ENCODE results near the gene TGFBR3.
A peak's percentile ranks its signal among the peaks of the same experiment; 100 is the strongest.

TGFBR3 gene

DNA sequence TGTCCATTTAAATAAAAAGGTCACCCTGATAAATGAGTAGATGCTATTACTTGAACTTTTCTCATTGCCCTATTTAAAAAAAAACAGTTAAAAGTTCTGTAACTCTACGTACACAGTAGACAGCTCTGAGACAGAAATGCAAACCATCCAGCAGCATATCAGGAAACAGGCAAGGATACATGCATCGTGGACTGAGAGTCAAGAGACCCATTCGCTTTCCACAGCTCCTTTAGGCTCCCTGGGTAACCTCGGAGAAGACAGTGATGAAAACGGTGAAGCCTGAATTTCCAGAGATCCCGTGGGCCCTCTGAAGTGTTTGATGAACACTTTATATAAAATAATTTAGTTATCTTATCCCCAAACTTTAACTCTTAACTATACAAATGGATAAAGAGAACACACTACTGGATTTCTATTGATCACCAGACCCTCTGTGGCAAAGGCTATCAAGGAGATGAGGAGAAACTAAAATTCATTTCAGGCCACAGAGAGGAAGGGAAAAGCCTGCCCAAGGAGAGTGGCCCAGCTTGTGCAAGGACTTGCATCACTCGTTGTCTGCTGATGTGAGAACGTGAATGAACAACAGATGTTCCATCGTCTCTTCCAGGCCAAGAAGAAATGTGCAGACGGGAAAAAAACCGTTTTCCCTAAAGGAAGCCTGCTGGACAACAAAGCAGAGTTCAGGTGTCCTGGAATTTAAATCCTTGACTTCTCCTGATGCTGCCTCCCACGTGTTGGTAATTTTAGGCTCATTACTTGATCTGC lies 131.0 kb downstream of the TGFBR3 start:
- no peak overlapping the region for H2BK12ac ChIP-seq (ENCODE audit: low read length)
- H3K79me1 ChIP-seq (ENCODE audit: low read length) = peaks cover 1% of the 10 kb centered on the region
- H3K36me3 ChIP-seq (ENCODE audit: control insufficient read depth in 1 of 2, insufficient read depth in 2 of 2, low read length in 2 of 2) = peaks cover 0 to 2% of the 10 kb centered on the region in 2 experiments
- WGBS (ENCODE audit: extremely low coverage, insufficient coverage, insufficient read length) = no CpG with 5 or more reads among the region's 12 CpGs
- H4K91ac ChIP-seq (ENCODE audit: low read depth, low read length) = no peak overlapping the region
- H3K4me2 ChIP-seq (ENCODE audit: low read length) = no peak overlapping the region
- no peak overlapping the region for H2AFZ ChIP-seq (ENCODE audit: insufficient read depth, low read length, poor library complexity)
- H3K9me3 ChIP-seq (ENCODE audit: insufficient read depth, low read depth, low read length) = no peaks in the 10 kb centered on the region
- no peak for DNase-seq
- H2AK5ac ChIP-seq (ENCODE audit: low read length) = no peak overlapping the region
- no peak overlapping the region for H3K14ac ChIP-seq (ENCODE audit: low read length)
- H4K8ac ChIP-seq (ENCODE audit: low read depth, low read length) = no peak overlapping the region
- H3K23ac ChIP-seq (ENCODE audit: low read length) = no peak overlapping the region
- H4K12ac ChIP-seq (ENCODE audit: low read depth, low read length) = no peak overlapping the region
- no peak overlapping the region for H3K18ac ChIP-seq (ENCODE audit: low read length)
- no peaks in the 10 kb centered on the region for H3K79me2 ChIP-seq (ENCODE audit: control insufficient read depth, insufficient read depth, low read length, poor library complexity)
- H2BK120ac ChIP-seq (ENCODE audit: insufficient read depth, low read length, poor library complexity) = no peak overlapping the region
- no peak overlapping the region for H3K4ac ChIP-seq (ENCODE audit: low read depth, low read length)
- H3K27ac ChIP-seq (ENCODE audit: low read depth, low read length) = no peak overlapping the region
- no peak overlapping the region for H3K9ac ChIP-seq (ENCODE audit: low read length)
- no peaks in the 10 kb centered on the region for H3K27me3 ChIP-seq (ENCODE audit: insufficient read depth, low read length)
- H2BK5ac ChIP-seq (ENCODE audit: low read depth, low read length, poor library complexity) = no peak overlapping the region
- no peak overlapping the region for H3K4me3 ChIP-seq (ENCODE audit: low read depth, low read length)
- H3K4me1 ChIP-seq (ENCODE audit: control insufficient read depth in 1 of 2, insufficient read depth in 2 of 2, low read length in 2 of 2) = no peaks in the 10 kb centered on the region

DNA sequence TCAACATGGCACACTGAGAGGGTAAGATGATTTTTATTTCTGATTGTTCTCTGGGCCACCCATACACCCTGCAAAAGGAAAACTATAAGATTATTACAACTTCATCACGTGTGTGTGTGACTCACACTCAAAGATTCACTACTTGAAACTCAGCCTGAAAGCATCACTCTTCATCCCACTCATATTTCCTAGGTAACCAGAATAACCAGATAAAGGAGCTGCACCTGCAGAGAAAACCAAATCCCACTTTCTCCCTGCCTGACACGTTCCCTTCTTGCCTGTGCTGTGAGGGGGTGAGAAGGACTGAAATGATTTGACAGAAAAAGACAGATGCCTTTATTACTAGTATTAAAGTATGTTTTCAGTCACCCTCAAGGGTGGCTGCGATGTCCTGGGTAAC lies 131.6 kb downstream of the TGFBR3 start:
- no peak overlapping the region for H3K4me3 ChIP-seq (ENCODE audit: low read depth, low read length)
- no CpG with 5 or more reads among the region's 3 CpGs for WGBS (ENCODE audit: extremely low coverage, insufficient coverage, insufficient read length)
- no peaks in the 10 kb centered on the region for H3K9me3 ChIP-seq (ENCODE audit: insufficient read depth, low read depth, low read length)
- H2BK5ac ChIP-seq (ENCODE audit: low read depth, low read length, poor library complexity) = no peak overlapping the region
- H2BK12ac ChIP-seq (ENCODE audit: low read length) = no peak overlapping the region
- H3K14ac ChIP-seq (ENCODE audit: low read length) = no peak overlapping the region
- peak in 1 of 2 donors; percentile 55 for DNase-seq
- H3K23ac ChIP-seq (ENCODE audit: low read length) = no peak overlapping the region
- H3K27me3 ChIP-seq (ENCODE audit: insufficient read depth, low read length) = no peaks in the 10 kb centered on the region
- H3K18ac ChIP-seq (ENCODE audit: low read length) = no peak overlapping the region
- no peak overlapping the region for H3K4ac ChIP-seq (ENCODE audit: low read depth, low read length)
- H3K4me1 ChIP-seq (ENCODE audit: control insufficient read depth in 1 of 2, insufficient read depth in 2 of 2, low read length in 2 of 2) = no peaks in the 10 kb centered on the region
- H2AFZ ChIP-seq (ENCODE audit: insufficient read depth, low read length, poor library complexity) = no peak overlapping the region
- H3K79me2 ChIP-seq (ENCODE audit: control insufficient read depth, insufficient read depth, low read length, poor library complexity) = no peaks in the 10 kb centered on the region
- H3K27ac ChIP-seq (ENCODE audit: low read depth, low read length) = no peak overlapping the region
- H3K4me2 ChIP-seq (ENCODE audit: low read length) = no peak overlapping the region
- H2AK5ac ChIP-seq (ENCODE audit: low read length) = no peak overlapping the region
- H3K36me3 ChIP-seq (ENCODE audit: control insufficient read depth in 1 of 2, insufficient read depth in 2 of 2, low read length in 2 of 2) = peaks cover 0 to 2% of the 10 kb centered on the region in 2 experiments
- H4K8ac ChIP-seq (ENCODE audit: low read depth, low read length) = no peak overlapping the region
- H4K91ac ChIP-seq (ENCODE audit: low read depth, low read length) = no peak overlapping the region
- H2BK120ac ChIP-seq (ENCODE audit: insufficient read depth, low read length, poor library complexity) = no peak overlapping the region
- H3K9ac ChIP-seq (ENCODE audit: low read length) = no peak overlapping the region
- peaks cover 1% of the 10 kb centered on the region for H3K79me1 ChIP-seq (ENCODE audit: low read length)
- no peak overlapping the region for H4K12ac ChIP-seq (ENCODE audit: low read depth, low read length)

DNA sequence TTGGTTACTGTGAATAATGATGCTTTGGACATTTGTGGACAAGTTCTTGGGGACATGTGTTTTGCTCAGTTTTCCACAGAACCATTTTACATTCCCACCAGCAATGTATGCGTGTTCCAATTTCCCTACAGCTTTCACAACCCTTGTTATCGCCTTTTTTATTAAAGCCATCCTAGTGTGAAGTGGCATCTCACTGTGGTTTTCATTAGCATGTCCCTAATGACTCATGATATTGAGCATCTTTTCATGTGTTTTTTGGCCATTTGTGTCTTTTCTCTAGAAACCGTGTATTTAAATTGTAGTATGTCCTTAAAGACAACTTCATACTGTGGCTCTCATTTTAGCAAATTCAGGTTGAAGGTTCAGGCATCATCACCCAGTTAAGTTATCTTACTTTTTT lies 132.1 kb downstream of the TGFBR3 start:
- H3K27ac ChIP-seq (ENCODE audit: low read depth, low read length) = no peak overlapping the region
- peaks cover 0 to 2% of the 10 kb centered on the region in 2 experiments for H3K36me3 ChIP-seq (ENCODE audit: control insufficient read depth in 1 of 2, insufficient read depth in 2 of 2, low read length in 2 of 2)
- no peak overlapping the region for H3K4me3 ChIP-seq (ENCODE audit: low read depth, low read length)
- H4K91ac ChIP-seq (ENCODE audit: low read depth, low read length) = no peak overlapping the region
- H2AK5ac ChIP-seq (ENCODE audit: low read length) = no peak overlapping the region
- H4K12ac ChIP-seq (ENCODE audit: low read depth, low read length) = no peak overlapping the region
- no CpG with 5 or more reads among the region's 3 CpGs for WGBS (ENCODE audit: extremely low coverage, insufficient coverage, insufficient read length)
- no peak overlapping the region for H3K23ac ChIP-seq (ENCODE audit: low read length)
- peaks cover 1% of the 10 kb centered on the region for H3K79me1 ChIP-seq (ENCODE audit: low read length)
- H2BK12ac ChIP-seq (ENCODE audit: low read length) = no peak overlapping the region
- no peak overlapping the region for H4K8ac ChIP-seq (ENCODE audit: low read depth, low read length)
- no peaks in the 10 kb centered on the region for H3K27me3 ChIP-seq (ENCODE audit: insufficient read depth, low read length)
- H2BK5ac ChIP-seq (ENCODE audit: low read depth, low read length, poor library complexity) = no peak overlapping the region
- H2BK120ac ChIP-seq (ENCODE audit: insufficient read depth, low read length, poor library complexity) = no peak overlapping the region
- no peak overlapping the region for H3K4ac ChIP-seq (ENCODE audit: low read depth, low read length)
- no peak overlapping the region for H3K9ac ChIP-seq (ENCODE audit: low read length)
- no peak overlapping the region for H3K18ac ChIP-seq (ENCODE audit: low read length)
- no peaks in the 10 kb centered on the region for H3K79me2 ChIP-seq (ENCODE audit: control insufficient read depth, insufficient read depth, low read length, poor library complexity)
- no peak overlapping the region for H2AFZ ChIP-seq (ENCODE audit: insufficient read depth, low read length, poor library complexity)
- DNase-seq = no peak
- no peaks in the 10 kb centered on the region for H3K4me1 ChIP-seq (ENCODE audit: control insufficient read depth in 1 of 2, insufficient read depth in 2 of 2, low read length in 2 of 2)
- H3K14ac ChIP-seq (ENCODE audit: low read length) = no peak overlapping the region
- no peak overlapping the region for H3K4me2 ChIP-seq (ENCODE audit: low read length)
- no peaks in the 10 kb centered on the region for H3K9me3 ChIP-seq (ENCODE audit: insufficient read depth, low read depth, low read length)

DNA sequence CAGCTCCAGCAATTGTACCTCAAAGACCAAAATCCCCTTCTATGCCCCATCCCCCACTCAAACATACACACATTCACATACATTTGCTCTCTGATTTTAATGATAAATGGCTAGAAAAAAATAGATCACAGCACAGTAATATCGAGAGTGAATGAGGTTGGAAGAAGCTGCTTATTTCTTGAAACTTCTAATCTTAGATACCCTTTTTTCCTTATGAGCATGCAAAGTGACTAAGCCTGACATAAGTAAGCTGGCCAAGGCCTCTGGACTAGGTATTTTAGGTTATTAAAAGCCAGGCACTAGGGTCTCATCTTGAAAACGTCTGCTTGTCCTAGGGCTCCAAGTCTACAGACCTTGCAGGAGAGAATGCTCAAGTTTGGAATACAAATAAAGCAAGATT lies 133.6 kb downstream of the TGFBR3 start:
- H3K14ac ChIP-seq (ENCODE audit: low read length) = no peak overlapping the region
- H2BK5ac ChIP-seq (ENCODE audit: low read depth, low read length, poor library complexity) = no peak overlapping the region
- H3K4me2 ChIP-seq (ENCODE audit: low read length) = no peak overlapping the region
- no peaks in the 10 kb centered on the region for H3K79me2 ChIP-seq (ENCODE audit: control insufficient read depth, insufficient read depth, low read length, poor library complexity)
- H3K27ac ChIP-seq (ENCODE audit: low read depth, low read length) = no peak overlapping the region
- H3K9ac ChIP-seq (ENCODE audit: low read length) = no peak overlapping the region
- no peaks in the 10 kb centered on the region for H3K4me1 ChIP-seq (ENCODE audit: control insufficient read depth in 1 of 2, insufficient read depth in 2 of 2, low read length in 2 of 2)
- H2BK120ac ChIP-seq (ENCODE audit: insufficient read depth, low read length, poor library complexity) = no peak overlapping the region
- H3K79me1 ChIP-seq (ENCODE audit: low read length) = no peaks in the 10 kb centered on the region
- no peaks in the 10 kb centered on the region for H3K9me3 ChIP-seq (ENCODE audit: insufficient read depth, low read depth, low read length)
- no peaks in the 10 kb centered on the region for H3K27me3 ChIP-seq (ENCODE audit: insufficient read depth, low read length)
- no peak overlapping the region for H3K4me3 ChIP-seq (ENCODE audit: low read depth, low read length)
- no peaks in the 10 kb centered on the region for H3K36me3 ChIP-seq (ENCODE audit: control insufficient read depth in 1 of 2, insufficient read depth in 2 of 2, low read length in 2 of 2)
- H4K91ac ChIP-seq (ENCODE audit: low read depth, low read length) = no peak overlapping the region
- H3K23ac ChIP-seq (ENCODE audit: low read length) = no peak overlapping the region
- H2AK5ac ChIP-seq (ENCODE audit: low read length) = no peak overlapping the region
- no CpG with 5 or more reads among the region's 2 CpGs for WGBS (ENCODE audit: extremely low coverage, insufficient coverage, insufficient read length)
- H2BK12ac ChIP-seq (ENCODE audit: low read length) = no peak overlapping the region
- no peak overlapping the region for H3K4ac ChIP-seq (ENCODE audit: low read depth, low read length)
- H4K12ac ChIP-seq (ENCODE audit: low read depth, low read length) = no peak overlapping the region
- no peak overlapping the region for H4K8ac ChIP-seq (ENCODE audit: low read depth, low read length)
- no peak overlapping the region for H2AFZ ChIP-seq (ENCODE audit: insufficient read depth, low read length, poor library complexity)
- DNase-seq = no peak
- no peak overlapping the region for H3K18ac ChIP-seq (ENCODE audit: low read length)

All from trophoblast cell (in vitro differentiated cells and primary cell).